GM19452 (cell line): ENCODE data around the gene NCAM2.

ENCODE experiments used
- ATAC-seq: cut with Tn5 transposase; IDR thresholded peaks from one replicate; pipeline ENCODE4 v1.9.1; 2021; ENCODE audit not compliant: unreplicated experiment

NCAM2 gene

DNA sequence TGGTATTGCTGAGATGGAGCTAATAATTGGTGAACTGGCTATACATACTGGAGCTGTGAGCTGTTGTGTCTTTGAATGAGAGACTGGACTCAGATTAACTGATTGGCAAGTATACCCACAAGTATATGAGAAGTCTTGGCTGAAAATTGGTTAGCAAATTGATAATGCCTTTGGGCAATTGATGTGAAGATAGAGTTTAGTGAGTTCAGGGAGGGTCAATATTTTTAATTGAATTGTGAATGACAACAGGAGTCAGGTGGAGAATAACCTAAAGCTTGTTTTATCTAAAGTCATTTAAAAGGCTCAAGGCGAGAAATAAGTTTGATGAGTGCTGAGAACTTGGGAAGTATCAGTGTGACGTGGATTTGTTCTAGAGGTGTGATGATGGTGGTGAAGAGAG lies 27.5 kb downstream of the NCAM2 start:
- ATAC-seq: no peak

DNA sequence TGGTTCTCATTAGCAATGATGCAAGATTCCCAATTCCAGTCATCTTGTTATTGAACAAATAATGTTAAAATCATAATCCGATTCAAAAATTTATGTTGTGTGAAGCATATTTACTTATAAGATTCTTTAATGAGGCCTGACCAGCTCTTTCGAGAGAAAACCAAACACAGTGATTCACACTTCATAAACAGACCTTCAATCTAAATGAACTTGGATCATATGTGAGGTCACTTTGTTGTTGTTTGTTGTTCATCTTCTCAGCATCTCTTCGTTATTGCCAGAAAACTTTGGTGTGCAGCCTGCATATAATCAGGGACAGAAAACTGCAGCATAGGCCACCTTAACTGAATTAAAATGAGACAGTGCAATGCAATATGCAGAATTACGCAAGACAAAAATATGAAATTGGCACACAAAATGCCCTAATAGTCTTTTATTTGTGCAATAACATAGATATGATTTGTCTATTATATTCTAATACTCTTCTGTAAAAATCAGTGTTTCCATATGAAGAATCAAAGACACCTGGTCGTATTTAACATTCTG lies 30.1 kb downstream of the NCAM2 start:
- ATAC-seq: no peak

GRCh38 chr21:21029164-21029563 lies 31.0 kb downstream of the NCAM2 start:
- ATAC-seq: no peak

- ATAC-seq: no peak
These were observed 32.1 kb downstream of the NCAM2 start for GRCh38 chr21:21030311-21030710.

GRCh38 chr21:21034036-21034435 lies 35.8 kb downstream of the NCAM2 start:
- no peak for ATAC-seq

- ATAC-seq: no peak
These were observed 41.5 kb downstream of the NCAM2 start for GRCh38 chr21:21039624-21040170.

- ATAC-seq: no peak
These were observed 47.3 kb downstream of the NCAM2 start for GRCh38 chr21:21045518-21045917.

DNA sequence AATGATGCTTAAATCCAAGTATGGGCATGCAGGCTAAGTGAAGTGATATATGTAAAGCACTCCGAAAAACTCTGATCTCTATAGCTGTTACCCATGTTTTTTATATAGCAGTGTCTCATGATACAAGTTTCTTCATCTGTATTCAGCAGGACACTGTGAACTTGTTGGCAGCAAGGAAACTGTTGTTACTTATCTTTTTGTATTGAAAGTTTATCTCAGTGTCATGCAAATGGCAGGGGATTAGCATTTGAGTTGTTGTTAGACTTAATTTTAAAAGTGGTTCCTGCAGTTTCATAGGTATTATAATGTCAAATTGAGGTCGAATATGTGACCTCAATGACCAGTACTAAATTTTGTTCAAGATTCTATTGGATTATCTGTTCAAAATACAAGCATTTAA lies 47.9 kb downstream of the NCAM2 start:
- no peak for ATAC-seq

GRCh38 chr21:21051109-21052055 lies 53.2 kb downstream of the NCAM2 start:
- ATAC-seq: no peak

DNA sequence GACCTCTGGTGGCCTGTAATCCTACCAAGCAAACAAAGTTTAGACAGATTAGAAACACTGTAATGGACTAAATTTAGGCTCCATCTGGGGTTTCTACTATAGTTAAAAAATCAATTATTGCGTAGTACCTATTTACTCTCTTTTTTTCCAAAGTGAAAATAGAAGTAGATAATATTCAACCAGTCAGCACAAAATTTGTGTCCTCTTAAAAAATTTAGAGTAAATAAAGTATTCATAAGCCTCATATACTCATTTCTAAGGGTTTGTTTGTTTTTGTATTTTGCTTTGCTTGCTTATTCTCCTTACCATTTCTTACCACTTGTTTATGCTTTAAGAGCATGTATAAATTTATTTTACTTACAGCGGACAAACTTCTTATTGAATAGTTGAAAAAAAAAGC lies 54.5 kb downstream of the NCAM2 start:
- no peak for ATAC-seq

DNA sequence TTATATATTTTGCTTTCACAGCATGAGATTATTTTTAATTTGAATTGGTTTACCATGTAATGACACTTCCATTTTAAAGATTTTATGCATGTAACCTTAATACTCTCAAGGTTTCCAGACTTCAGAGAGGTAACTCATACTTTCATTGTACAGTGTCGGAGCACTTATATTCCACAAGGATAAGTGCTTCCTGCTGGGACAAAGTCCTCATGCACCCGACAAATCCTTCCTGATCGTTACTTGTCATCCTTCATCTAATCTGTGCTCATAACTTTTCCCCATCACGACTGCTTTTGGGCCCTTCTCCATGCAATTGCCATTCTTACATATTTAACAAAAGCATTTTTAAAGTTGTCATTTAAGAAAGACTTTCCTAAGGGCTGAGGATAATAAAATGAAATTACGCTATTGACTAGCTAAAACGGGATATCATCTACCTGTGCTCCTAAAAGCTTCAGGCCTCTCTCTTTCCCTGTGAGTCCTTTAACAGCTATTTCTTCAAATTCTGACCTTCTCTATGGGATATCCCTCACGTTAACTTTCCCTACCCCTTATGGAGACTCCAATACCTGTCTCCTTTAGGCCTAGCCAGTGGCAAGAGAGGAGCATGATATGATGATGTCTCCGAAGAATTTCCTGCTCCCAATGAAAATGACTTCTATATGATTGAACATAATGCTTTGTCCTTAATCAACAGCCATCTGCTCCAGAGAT lies 59.3 kb downstream of the NCAM2 start:
- ATAC-seq: no peak

- ATAC-seq: no peak
These were observed 65.6 kb downstream of the NCAM2 start for GRCh38 chr21:21063828-21064227.

DNA sequence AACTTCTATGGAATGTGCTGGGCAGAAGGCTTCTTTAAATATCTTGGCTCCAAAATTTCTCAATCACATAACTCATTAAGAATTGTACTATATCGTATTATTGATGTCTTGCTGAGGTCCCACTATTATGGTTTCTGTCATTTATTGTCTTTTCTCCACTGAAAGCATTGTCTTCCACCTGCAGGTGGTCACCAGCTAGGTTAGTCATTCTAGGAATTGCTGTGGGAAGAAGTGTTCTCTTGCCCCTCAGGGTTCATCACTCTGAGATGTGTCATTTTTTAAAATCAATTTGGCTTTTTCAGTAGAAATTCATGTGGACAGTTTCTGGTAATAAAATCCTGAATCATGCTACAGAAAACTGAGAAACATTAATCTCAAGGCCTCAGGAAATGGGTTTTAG lies 66.1 kb downstream of the NCAM2 start:
- ATAC-seq: no peak

GRCh38 chr21:21067375-21067774 lies 69.2 kb downstream of the NCAM2 start:
- no peak for ATAC-seq

GRCh38 chr21:21074305-21074704 lies 76.1 kb downstream of the NCAM2 start:
- ATAC-seq: no peak

GRCh38 chr21:21076051-21076450 lies 77.8 kb downstream of the NCAM2 start:
- ATAC-seq: no peak

DNA sequence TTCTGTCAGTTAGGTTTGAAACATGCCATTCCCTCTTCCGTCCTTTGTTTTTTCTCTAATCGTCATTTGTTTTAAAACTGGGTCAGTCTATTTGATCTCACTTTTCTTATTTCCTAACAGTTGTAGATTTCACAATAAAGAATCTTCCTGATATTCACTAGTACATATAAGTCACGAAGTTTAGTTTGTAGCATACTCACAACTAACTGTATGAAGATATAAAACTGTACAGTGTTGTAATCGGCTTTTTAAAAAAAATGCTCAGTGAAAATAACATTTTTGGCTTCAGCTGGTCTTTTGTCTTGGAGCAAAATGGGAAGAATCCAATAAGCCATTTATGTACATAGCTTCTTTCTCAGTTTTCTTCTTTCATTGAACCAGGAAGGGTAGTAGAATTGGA lies 78.3 kb downstream of the NCAM2 start:
- no peak for ATAC-seq

GRCh38 chr21:21079646-21080045 lies 81.4 kb downstream of the NCAM2 start:
- ATAC-seq: no peak

DNA sequence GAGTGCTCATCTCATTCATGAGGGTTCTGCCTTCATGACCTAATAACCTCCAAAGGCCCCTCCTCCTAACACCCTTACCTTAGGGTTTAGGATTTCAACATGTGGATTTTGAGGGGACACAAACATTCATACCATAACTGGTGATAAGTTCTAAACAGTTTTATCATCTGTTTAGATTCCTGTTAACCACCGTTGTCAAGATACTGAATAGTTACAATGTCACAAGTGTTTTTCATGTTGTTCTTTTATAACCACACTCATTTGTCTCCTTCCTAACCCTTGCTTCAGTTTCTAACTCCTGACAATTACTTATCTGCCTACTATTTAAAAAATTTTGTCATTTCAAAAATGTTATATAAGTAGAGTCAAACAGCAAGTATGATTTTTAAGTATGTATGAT lies 86.0 kb downstream of the NCAM2 start:
- no peak for ATAC-seq

DNA sequence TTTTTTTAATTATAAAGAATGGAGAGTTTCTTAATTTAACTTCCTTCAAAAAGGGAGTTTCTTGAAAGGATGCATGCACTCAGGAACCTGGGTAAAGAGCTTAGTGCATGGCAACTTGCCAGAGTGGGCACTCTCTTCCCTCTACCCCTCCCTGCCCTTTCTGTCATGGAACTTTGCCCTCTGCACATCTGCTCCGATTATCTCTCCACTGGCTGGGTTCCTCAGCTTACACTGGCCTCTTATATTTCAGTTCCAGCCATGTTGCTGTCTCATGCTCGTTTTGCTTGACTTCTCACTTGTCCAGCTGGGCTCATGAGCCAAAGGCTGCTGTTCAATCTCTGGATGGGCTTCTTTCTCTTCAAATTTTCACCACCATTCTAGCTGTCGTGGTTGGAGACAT lies 87.0 kb downstream of the NCAM2 start:
- no peak for ATAC-seq

GRCh38 chr21:21096956-21097355 lies 98.7 kb downstream of the NCAM2 start:
- no peak for ATAC-seq

- ATAC-seq: no peak
These were observed 99.3 kb downstream of the NCAM2 start for GRCh38 chr21:21097466-21097865.
